Body of pancreas (tissue), 4 donors: Measurements from ENCODE around the gene TBX2.
"Not testable (repeated sequence)": the region's sequence is repeated elsewhere in the genome, so short reads cannot be mapped to it uniquely, and the experiment has no call there.

Experiments used
- POLR2A ChIP-seq, 3 donors: fragments of 450-650 bp; IDR thresholded peaks; one replicate each; pipeline ENCODE4 v1.6.1; 2016; ENCODE audit warnings: antibody characterized with exemption in 3 of 3, mild to moderate bottlenecking in 2 of 3
- TF ChIP-seq, protein P1 (sequence below), 7 experiments: fragments of 450-650 bp in 4 of 7; fragments of 200-600 bp in 3 of 7; sonication (generic) in 3 of 7; IDR thresholded peaks; one replicate each; pipeline ENCODE4 v1.5.1; 2016 to 2019; ENCODE audit warnings: antibody characterized with exemption in 7 of 7

DNA sequence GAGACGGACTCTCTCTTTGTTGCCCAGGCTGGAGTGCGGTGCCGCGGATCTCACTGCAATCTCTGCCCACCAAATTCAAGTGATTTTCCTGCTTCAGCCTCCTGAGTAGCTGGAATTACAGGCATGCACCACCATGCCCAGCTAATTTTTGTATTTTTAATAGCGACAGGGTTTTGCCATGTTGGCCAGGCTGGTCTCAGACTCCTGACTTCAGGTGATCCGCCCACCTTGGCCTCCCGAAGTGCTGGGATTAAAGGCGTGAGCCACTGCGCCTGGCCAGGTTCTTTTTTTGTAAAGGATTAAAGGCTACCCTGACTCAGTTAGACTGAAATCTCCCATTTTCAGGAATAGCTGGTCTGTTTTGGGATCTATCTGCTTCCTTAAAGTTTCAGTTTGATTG is 40.1 kb upstream of the TBX2 start:
- TF ChIP-seq, protein P1, sequence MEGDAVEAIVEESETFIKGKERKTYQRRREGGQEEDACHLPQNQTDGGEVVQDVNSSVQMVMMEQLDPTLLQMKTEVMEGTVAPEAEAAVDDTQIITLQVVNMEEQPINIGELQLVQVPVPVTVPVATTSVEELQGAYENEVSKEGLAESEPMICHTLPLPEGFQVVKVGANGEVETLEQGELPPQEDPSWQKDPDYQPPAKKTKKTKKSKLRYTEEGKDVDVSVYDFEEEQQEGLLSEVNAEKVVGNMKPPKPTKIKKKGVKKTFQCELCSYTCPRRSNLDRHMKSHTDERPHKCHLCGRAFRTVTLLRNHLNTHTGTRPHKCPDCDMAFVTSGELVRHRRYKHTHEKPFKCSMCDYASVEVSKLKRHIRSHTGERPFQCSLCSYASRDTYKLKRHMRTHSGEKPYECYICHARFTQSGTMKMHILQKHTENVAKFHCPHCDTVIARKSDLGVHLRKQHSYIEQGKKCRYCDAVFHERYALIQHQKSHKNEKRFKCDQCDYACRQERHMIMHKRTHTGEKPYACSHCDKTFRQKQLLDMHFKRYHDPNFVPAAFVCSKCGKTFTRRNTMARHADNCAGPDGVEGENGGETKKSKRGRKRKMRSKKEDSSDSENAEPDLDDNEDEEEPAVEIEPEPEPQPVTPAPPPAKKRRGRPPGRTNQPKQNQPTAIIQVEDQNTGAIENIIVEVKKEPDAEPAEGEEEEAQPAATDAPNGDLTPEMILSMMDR (IDR thresholded peaks at IDR 0.05) = not testable (repeated sequence)
- not testable (repeated sequence) for TF ChIP-seq POLR2A (IDR thresholded peaks at IDR 0.05)
